Body of pancreas (tissue), 4 donors: ENCODE results near the gene ARHGAP4. TPM values are rescaled to one million over a fixed set of nuclear protein-coding genes. Genes with fewer than 3 reads are reported as not detected.

ENCODE experiments used
- ATAC-seq: fragments of 150-250 bp; one replicate; pipeline ENCODE4 v1.9.1; 2016
- DNase-seq, 4 donors: peaks; one replicate each; pipeline ENCODE4 v3.0.0-alpha.2; 2019
- H3K27ac ChIP-seq, 4 donors: fragments of 200-600 bp; sonication (generic); 1 replicate in 3 of 4; 2 replicates in 1 of 4; pipeline versions ENCODE4 v1.5.1 to v1.6.1; 2016 to 2019; ENCODE audit warnings: mild to moderate bottlenecking in 1 of 4, mixed read lengths in 1 of 4, moderate library complexity in 1 of 4
- H3K27me3 ChIP-seq, 2 donors: fragments of 200-600 bp; sonication (generic); one replicate each; pipeline ENCODE4 v1.6.0; 2016; ENCODE audit warnings: mild to moderate bottlenecking in 1 of 2
- H3K36me3 ChIP-seq, 2 donors: fragments of 200-600 bp; sonication (generic); replicated peaks in 1 of 2; 2 replicates each; pipeline ENCODE4 v1.5.1; 2016; ENCODE audit warnings: low read depth in 2 of 2; ENCODE audit not compliant: insufficient read depth in 1 of 2
- H3K4me1 ChIP-seq: fragments of 200-600 bp; sonication (generic); one replicate; pipeline ENCODE4 v1.6.0; 2016
- H3K4me3 ChIP-seq, 2 donors: fragments of 200-600 bp; sonication (generic); 1 replicate in 1 of 2; 2 replicates in 1 of 2; pipeline ENCODE4 v1.5.1; 2016 to 2019
- H3K9me3 ChIP-seq, 3 donors: fragments of 200-600 bp; sonication (generic); 1 replicate in 2 of 3; 2 replicates in 1 of 3; pipeline ENCODE4 v1.5.1; 2016
- POLR2A ChIP-seq, 3 donors: fragments of 450-650 bp; IDR thresholded peaks; one replicate each; pipeline ENCODE4 v1.6.1; 2016; ENCODE audit warnings: antibody characterized with exemption in 3 of 3, mild to moderate bottlenecking in 2 of 3
- WGBS, 2 donors: methylation state at CpG; one replicate each; pipeline ENCODE4 v1.1.5; 2017; 5-methylcytosine and 5-hydroxymethylcytosine counted together
- intact Hi-C: fragments of 100-400 bp; cut with DNase I; formaldehyde crosslinking; loops from one replicate; pipeline ENCODE4 v1.15.1; 2023
- total RNA-seq, 2 donors: library from RNA; depleted of rRNA; stranded (reverse); fragments of >200 nt; gene quantifications; one replicate each; pipeline ENCODE4 v1.1.0, GENCODE V29; 2016
- TF ChIP-seq, protein P1 (sequence below), 7 experiments: fragments of 450-650 bp in 4 of 7; fragments of 200-600 bp in 3 of 7; sonication (generic) in 3 of 7; IDR thresholded peaks; one replicate each; pipeline ENCODE4 v1.5.1; 2016 to 2019; ENCODE audit warnings: antibody characterized with exemption in 7 of 7

Gene ARHGAP4
- total RNA-seq, 2 donors from 2014 or later = 8.6 to 16.6 TPM

DNA sequence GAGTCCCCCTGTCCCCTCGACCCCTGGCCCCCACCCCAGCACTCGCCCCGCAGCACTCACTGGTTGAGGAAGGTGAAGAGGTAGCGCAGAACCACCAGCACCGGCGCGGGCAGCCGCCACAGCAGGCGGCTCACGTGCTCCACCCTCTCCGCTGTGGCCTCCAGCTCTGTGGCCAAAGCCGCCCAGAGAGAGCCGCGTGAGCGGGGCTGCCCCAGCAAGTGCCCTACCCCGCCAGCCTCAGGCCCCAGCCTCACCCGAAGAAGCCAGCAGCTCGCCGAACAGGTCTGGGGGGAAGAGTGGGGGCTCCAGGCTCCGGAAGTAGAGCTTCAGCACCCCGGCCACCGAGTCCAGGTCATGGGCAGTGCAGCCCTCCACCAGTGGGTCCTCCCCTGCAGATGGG lies 15.6 kb downstream of the ARHGAP4 start:
- no peak for DNase-seq

GRCh38 chrX:153909980-153910360 lies 16.1 kb downstream of the ARHGAP4 start:
- no peaks in the 10 kb centered on the region for H3K4me1 ChIP-seq
- no peaks in the 10 kb centered on the region for H3K36me3 ChIP-seq
- no peaks in the 10 kb centered on the region for H3K27me3 ChIP-seq
- TF ChIP-seq POLR2A (IDR thresholded peaks at IDR 0.05) = no peak
- TF ChIP-seq, protein P1, sequence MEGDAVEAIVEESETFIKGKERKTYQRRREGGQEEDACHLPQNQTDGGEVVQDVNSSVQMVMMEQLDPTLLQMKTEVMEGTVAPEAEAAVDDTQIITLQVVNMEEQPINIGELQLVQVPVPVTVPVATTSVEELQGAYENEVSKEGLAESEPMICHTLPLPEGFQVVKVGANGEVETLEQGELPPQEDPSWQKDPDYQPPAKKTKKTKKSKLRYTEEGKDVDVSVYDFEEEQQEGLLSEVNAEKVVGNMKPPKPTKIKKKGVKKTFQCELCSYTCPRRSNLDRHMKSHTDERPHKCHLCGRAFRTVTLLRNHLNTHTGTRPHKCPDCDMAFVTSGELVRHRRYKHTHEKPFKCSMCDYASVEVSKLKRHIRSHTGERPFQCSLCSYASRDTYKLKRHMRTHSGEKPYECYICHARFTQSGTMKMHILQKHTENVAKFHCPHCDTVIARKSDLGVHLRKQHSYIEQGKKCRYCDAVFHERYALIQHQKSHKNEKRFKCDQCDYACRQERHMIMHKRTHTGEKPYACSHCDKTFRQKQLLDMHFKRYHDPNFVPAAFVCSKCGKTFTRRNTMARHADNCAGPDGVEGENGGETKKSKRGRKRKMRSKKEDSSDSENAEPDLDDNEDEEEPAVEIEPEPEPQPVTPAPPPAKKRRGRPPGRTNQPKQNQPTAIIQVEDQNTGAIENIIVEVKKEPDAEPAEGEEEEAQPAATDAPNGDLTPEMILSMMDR (IDR thresholded peaks at IDR 0.05) = no peak
- DNase-seq = no peak
- ATAC-seq = no peak
- H3K27ac ChIP-seq = no peak overlapping the region
- H3K9me3 ChIP-seq = no peaks in the 10 kb centered on the region
- 84% methylated on average over 7 of the region's 25 CpGs; no CpG with 5 or more reads in 1 of the 2 donors for WGBS, 2 donors
- no peak overlapping the region for H3K4me3 ChIP-seq
- intact Hi-C loops = no loop called here

More for the DNA sequence above, 15.6 kb downstream of the ARHGAP4 start:
- no peaks in the 10 kb centered on the region for H3K27me3 ChIP-seq
- H3K27ac ChIP-seq = no peak overlapping the region
- intact Hi-C loops = no loop called here
- WGBS, 2 donors = 87% methylated on average over 3 of the region's 22 CpGs; no CpG with 5 or more reads in 1 of the 2 donors
- H3K4me3 ChIP-seq = no peak overlapping the region
- no peaks in the 10 kb centered on the region for H3K9me3 ChIP-seq
- no peak for ATAC-seq
- no peaks in the 10 kb centered on the region for H3K4me1 ChIP-seq
- TF ChIP-seq POLR2A (IDR thresholded peaks at IDR 0.05) = no peak
- TF ChIP-seq, protein P1 (IDR thresholded peaks at IDR 0.05) = no peak
- H3K36me3 ChIP-seq = no peaks in the 10 kb centered on the region

GRCh38 chrX:153909024-153909979 lies 16.8 kb downstream of the ARHGAP4 start:
- DNase-seq = no peak
- WGBS, 2 donors = 80% methylated on average over 1 to 15 of the region's 37 CpGs

GRCh38 chrX:153908219-153908860 lies 17.7 kb downstream of the ARHGAP4 start:
- DNase-seq (no peak), ATAC-seq (no peak)
- Histone ChIP-seq H3K9me3 (no peaks in the 10 kb centered on the region), H3K4me3 (no peak overlapping the region), H3K27me3 (no peaks in the 10 kb centered on the region), H3K27ac (no peak overlapping the region), H3K4me1 (no peaks in the 10 kb centered on the region), H3K36me3 (no peaks in the 10 kb centered on the region)
- intact Hi-C loops = no loop called here
- 86 to 98% methylated on average over 9 to 21 of the region's 23 CpGs for WGBS, 2 donors
- TF ChIP-seq, protein P1 (IDR thresholded peaks at IDR 0.05) = no peak
- no peak for TF ChIP-seq POLR2A (IDR thresholded peaks at IDR 0.05)

More at GRCh38 chrX:153909024-153909979, 16.8 kb downstream of the ARHGAP4 start:
- Histone ChIP-seq H3K27ac (no peak overlapping the region), H3K4me1 (no peaks in the 10 kb centered on the region), H3K4me3 (no peak overlapping the region), H3K9me3 (no peaks in the 10 kb centered on the region), H3K36me3 (no peaks in the 10 kb centered on the region), H3K27me3 (no peaks in the 10 kb centered on the region)
- ATAC-seq = no peak
- intact Hi-C loops = no loop called here
- TF ChIP-seq, protein P1 (IDR thresholded peaks at IDR 0.05) = no peak
- no peak for TF ChIP-seq POLR2A (IDR thresholded peaks at IDR 0.05)
